NB4 (cell line): ENCODE results near the gene SSH2.

ENCODE experiments used
- POLR2A ChIP-seq: IDR thresholded peaks from 2 replicates; pipeline ENCODE4 v1.6.1; 2011; ENCODE audit warnings: mild to moderate bottlenecking; ENCODE audit not compliant: insufficient read length; ENCODE audit errors: extremely low read depth
- TF ChIP-seq, protein P1 (sequence below): IDR thresholded peaks from one replicate; pipeline ENCODE4 v1.5.1; 2012; ENCODE audit warnings: low read depth, low read length
- TF ChIP-seq, protein P2 (sequence below): IDR thresholded peaks from 2 replicates; pipeline ENCODE4 v1.6.1; 2011; ENCODE audit warnings: low read depth, low read length

- TF ChIP-seq, protein P1, sequence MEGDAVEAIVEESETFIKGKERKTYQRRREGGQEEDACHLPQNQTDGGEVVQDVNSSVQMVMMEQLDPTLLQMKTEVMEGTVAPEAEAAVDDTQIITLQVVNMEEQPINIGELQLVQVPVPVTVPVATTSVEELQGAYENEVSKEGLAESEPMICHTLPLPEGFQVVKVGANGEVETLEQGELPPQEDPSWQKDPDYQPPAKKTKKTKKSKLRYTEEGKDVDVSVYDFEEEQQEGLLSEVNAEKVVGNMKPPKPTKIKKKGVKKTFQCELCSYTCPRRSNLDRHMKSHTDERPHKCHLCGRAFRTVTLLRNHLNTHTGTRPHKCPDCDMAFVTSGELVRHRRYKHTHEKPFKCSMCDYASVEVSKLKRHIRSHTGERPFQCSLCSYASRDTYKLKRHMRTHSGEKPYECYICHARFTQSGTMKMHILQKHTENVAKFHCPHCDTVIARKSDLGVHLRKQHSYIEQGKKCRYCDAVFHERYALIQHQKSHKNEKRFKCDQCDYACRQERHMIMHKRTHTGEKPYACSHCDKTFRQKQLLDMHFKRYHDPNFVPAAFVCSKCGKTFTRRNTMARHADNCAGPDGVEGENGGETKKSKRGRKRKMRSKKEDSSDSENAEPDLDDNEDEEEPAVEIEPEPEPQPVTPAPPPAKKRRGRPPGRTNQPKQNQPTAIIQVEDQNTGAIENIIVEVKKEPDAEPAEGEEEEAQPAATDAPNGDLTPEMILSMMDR, result no peak
- no peak for TF ChIP-seq POLR2A
- TF ChIP-seq, protein P2, sequence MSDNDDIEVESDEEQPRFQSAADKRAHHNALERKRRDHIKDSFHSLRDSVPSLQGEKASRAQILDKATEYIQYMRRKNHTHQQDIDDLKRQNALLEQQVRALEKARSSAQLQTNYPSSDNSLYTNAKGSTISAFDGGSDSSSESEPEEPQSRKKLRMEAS, result no peak
These were observed 62.3 kb downstream of the SSH2 start for GRCh38 chr17:29867643-29868181.
